ENCODE measurements around the gene NIPAL4. TPM values are rescaled to one million over a fixed set of nuclear protein-coding genes. Genes with fewer than 3 reads are reported as not detected.

NIPAL4 gene
- total RNA-seq, 2 experiments from 2014 or later, result not detected

DNA sequence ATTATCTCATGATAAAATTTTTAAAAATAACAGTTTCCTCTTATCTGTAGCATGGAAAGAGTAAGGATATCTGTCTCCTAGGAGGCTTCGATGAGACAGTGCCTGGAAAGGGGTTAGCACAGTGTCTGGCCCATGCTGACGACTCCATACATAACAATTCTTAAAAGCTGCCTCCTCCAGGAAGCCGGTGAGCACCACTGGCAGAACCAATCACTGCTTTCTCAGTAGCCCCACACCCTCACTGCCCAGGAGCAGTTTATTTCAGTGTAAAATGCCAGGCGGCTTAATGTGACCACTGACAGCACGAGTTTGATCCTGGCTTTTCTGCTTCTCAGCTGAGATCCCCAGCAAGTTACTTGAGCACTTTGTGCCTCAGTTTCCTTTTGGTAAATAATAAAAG, 1.2 kb upstream of the NIPAL4 start:
- CTCF ChIA-PET (ENCODE audit: unreplicated experiment), result no interaction called here
- H3K36me3 ChIP-seq (ENCODE audit: insufficient read depth, low read length), result no peaks in the 10 kb centered on the region

DNA sequence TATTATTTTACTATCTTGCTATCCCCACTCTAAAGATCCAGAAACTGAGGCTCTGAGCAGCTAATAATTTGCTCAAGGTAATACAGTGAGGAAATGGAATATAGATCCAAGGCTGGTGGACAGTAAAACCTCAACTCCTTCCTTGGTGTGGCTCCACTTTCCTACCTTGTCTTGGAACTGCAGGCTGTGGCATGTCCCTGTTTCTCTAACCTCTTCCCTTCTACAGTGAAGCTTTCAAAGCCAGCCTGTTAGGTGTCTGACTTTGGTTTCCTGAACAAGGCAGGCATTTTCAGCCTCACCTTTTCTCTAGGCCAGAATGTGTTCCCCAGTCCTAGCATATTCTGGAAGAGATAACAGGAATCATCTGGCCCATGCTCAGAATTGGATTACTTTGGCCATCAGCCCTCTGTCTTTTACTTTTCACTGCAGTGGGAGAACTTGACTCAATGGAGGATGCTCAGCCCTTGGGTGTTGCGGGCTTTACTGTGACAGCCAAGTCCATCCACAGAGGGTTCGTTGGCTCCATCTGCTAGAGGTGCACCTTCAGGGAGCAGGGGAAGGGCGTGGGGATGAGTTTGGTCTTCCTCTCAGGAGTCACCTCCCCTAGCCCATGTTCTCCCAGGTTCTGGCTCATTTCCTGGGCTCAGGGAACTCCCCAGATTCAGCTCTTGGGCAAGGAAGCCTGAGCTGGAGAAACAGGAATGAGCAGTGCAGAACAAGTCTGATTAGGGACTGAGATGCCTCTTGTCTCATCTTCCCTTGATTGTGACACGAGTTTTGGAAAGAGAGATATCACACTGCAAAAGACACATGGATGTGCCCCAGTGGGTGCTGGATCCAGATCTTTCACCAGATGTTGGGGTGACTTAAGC, 1.1 kb downstream of the NIPAL4 start:
- BruUV-seq (replicated peaks), result no TSS peak
- H3K4me3 ChIP-seq (ENCODE audit: low read depth, low read length, poor library complexity, severe bottlenecking), result no peak overlapping the region
- H3K4me2 ChIP-seq (ENCODE audit: low read length), result no peak overlapping the region
- no peak for TF ChIP-seq EZH2phosphoT487 (IDR thresholded peaks at IDR 0.05; ENCODE audit: borderline replicate concordance, low read depth, low read length)
- TF ChIP-seq, protein P1, sequence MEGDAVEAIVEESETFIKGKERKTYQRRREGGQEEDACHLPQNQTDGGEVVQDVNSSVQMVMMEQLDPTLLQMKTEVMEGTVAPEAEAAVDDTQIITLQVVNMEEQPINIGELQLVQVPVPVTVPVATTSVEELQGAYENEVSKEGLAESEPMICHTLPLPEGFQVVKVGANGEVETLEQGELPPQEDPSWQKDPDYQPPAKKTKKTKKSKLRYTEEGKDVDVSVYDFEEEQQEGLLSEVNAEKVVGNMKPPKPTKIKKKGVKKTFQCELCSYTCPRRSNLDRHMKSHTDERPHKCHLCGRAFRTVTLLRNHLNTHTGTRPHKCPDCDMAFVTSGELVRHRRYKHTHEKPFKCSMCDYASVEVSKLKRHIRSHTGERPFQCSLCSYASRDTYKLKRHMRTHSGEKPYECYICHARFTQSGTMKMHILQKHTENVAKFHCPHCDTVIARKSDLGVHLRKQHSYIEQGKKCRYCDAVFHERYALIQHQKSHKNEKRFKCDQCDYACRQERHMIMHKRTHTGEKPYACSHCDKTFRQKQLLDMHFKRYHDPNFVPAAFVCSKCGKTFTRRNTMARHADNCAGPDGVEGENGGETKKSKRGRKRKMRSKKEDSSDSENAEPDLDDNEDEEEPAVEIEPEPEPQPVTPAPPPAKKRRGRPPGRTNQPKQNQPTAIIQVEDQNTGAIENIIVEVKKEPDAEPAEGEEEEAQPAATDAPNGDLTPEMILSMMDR (conservative IDR thresholded peaks at IDR 0.05; ENCODE audit: low read length), result no peak
- ChIA-PET POLR2A (interaction anchor here (0.7 kb wide), 1 partner anchor 256 kb away, joined by 3 read pairs; no protein-coding TSS in a partner anchor), CTCF (ENCODE audit: unreplicated experiment) (no interaction called here)
- peaks cover 16% of the 10 kb centered on the region for H3K4me1 ChIP-seq (ENCODE audit: insufficient read depth, low read length, poor library complexity, severe bottlenecking)
- H3K27ac ChIP-seq (ENCODE audit: low read depth, low read length, poor library complexity, severe bottlenecking), result no peak overlapping the region
- DNase-seq (ENCODE audit: low spot score), result no peak
- H3K79me2 ChIP-seq (ENCODE audit: insufficient read depth, low read depth, low read length), result no peaks in the 10 kb centered on the region
- no peaks in the 10 kb centered on the region for H3K36me3 ChIP-seq (ENCODE audit: insufficient read depth, low read length)
- intact Hi-C loops (cut with micrococcal nuclease; ENCODE audit: unreplicated experiment), result no loop called here
- H3K9me2 ChIP-seq (ENCODE audit: insufficient read depth, low read length), result no peaks in the 10 kb centered on the region
- no peak overlapping the region for H2AFZ ChIP-seq (ENCODE audit: low read length)
- no peaks in the 10 kb centered on the region for H3K9me3 ChIP-seq (ENCODE audit: low read length)
- no peaks in the 10 kb centered on the region for H4K20me1 ChIP-seq (ENCODE audit: insufficient read depth, low read length)

More for the DNA sequence above, 1.2 kb upstream of the NIPAL4 start:
- H3K9me3 ChIP-seq (ENCODE audit: low read length), result no peaks in the 10 kb centered on the region
- H3K4me2 ChIP-seq (ENCODE audit: low read length), result no peak overlapping the region
- H3K27ac ChIP-seq (ENCODE audit: low read depth, low read length, poor library complexity, severe bottlenecking), result no peak overlapping the region
- no peaks in the 10 kb centered on the region for H3K79me2 ChIP-seq (ENCODE audit: insufficient read depth, low read depth, low read length)
- H3K4me3 ChIP-seq (ENCODE audit: low read depth, low read length, poor library complexity, severe bottlenecking), result no peak overlapping the region
- peaks cover 16% of the 10 kb centered on the region for H3K4me1 ChIP-seq (ENCODE audit: insufficient read depth, low read length, poor library complexity, severe bottlenecking)
- no peak for TF ChIP-seq EZH2phosphoT487 (IDR thresholded peaks at IDR 0.05; ENCODE audit: borderline replicate concordance, low read depth, low read length)
- TF ChIP-seq, protein P1 (conservative IDR thresholded peaks at IDR 0.05; ENCODE audit: low read length), result no peak
- DNase-seq (ENCODE audit: low spot score), result no peak
- no peaks in the 10 kb centered on the region for H4K20me1 ChIP-seq (ENCODE audit: insufficient read depth, low read length)
- no peaks in the 10 kb centered on the region for H3K9me2 ChIP-seq (ENCODE audit: insufficient read depth, low read length)
- H2AFZ ChIP-seq (ENCODE audit: low read length), result no peak overlapping the region
- BruUV-seq (replicated peaks), result no TSS peak
- intact Hi-C loops (cut with micrococcal nuclease; ENCODE audit: unreplicated experiment), result no loop called here
- POLR2A ChIA-PET, result interaction anchor here (1.1 to 1.2 kb wide), 2 partner anchors 9 to 10 kb away, joined by 3 to 4 read pairs; no protein-coding TSS in a partner anchor

DNA sequence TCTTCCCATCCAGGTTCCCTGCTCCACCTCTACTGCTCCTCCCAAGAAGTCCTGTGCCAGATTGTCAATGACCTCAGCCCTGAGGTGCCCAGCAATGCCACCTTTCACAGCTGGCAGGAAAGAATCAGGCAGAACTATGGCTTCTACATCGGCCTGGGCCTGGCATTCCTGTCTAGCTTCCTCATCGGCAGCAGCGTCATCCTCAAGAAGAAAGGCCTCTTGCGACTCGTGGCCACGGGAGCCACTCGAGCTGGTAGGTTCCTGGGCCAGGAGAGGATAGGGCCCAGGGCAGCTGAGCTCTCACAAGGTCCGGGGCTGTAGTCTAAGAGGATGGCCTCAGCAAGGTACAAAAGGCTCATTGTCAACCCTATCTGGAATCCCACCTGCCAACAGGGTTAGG, 3.1 kb downstream of the NIPAL4 start:
- no peak overlapping the region for H3K4me2 ChIP-seq (ENCODE audit: low read length)

More for the DNA sequence above, 3.1 kb downstream of the NIPAL4 start:
- BruUV-seq (replicated peaks), result no TSS peak
- Histone ChIP-seq H4K20me1 (ENCODE audit: insufficient read depth, low read length) (no peaks in the 10 kb centered on the region), H3K27ac (ENCODE audit: low read depth, low read length, poor library complexity, severe bottlenecking) (no peak overlapping the region), H3K79me2 (ENCODE audit: insufficient read depth, low read depth, low read length) (no peaks in the 10 kb centered on the region), H3K36me3 (ENCODE audit: insufficient read depth, low read length) (no peaks in the 10 kb centered on the region), H3K9me2 (ENCODE audit: insufficient read depth, low read length) (no peaks in the 10 kb centered on the region), H3K9me3 (ENCODE audit: low read length) (no peaks in the 10 kb centered on the region), H3K4me3 (ENCODE audit: low read depth, low read length, poor library complexity, severe bottlenecking) (no peak overlapping the region), H2AFZ (ENCODE audit: low read length) (no peak overlapping the region), H3K4me1 (ENCODE audit: insufficient read depth, low read length, poor library complexity, severe bottlenecking) (peaks cover 6% of the 10 kb centered on the region)
- no peak for DNase-seq (ENCODE audit: low spot score)
- TF ChIP-seq, protein P1 (conservative IDR thresholded peaks at IDR 0.05; ENCODE audit: low read length), result no peak
- no peak for TF ChIP-seq EZH2phosphoT487 (IDR thresholded peaks at IDR 0.05; ENCODE audit: borderline replicate concordance, low read depth, low read length)
- ChIA-PET CTCF (ENCODE audit: unreplicated experiment) (no interaction called here), POLR2A (interaction anchor here (0.7 kb wide), 1 partner anchor 109 kb away, joined by 3 read pairs; no protein-coding TSS in a partner anchor)
- intact Hi-C loops (cut with micrococcal nuclease; ENCODE audit: unreplicated experiment), result no loop called here

Measured in OCI-LY7 (cell line).